ENCODE data around the gene HOXC11. TPM values are rescaled to one million over a fixed set of nuclear protein-coding genes. Genes with fewer than 3 reads are reported as not detected.
A peak's percentile ranks its signal among the peaks of the same experiment; 100 is the strongest.

HOXC11 gene
- total and polyA plus RNA-seq, 2 donors (not counting 1 experiment from before 2014, with no cell fraction given) = not detected

GRCh38 chr12:54017027-54017788 lies 44.3 kb downstream of the HOXC11 start:
- H3K9ac ChIP-seq (ENCODE audit: low read length) = peak overlapping the region; percentile 70
- TF ChIP-seq EZH2 (IDR thresholded peaks at IDR 0.05; ENCODE audit: borderline replicate concordance, insufficient read depth, low read depth, low read length, poor library complexity, severe bottlenecking) = peak; percentile 65
- no peak for TF ChIP-seq CTCF (IDR thresholded peaks at IDR 0.05)
- Mint-ChIP-seq H3K27ac (peak overlapping the region; percentile 83), H3K4me1 (peaks cover 22% of the 10 kb centered on the region), H3K4me3 (peak overlapping the region; percentile 90), H3K9me3 (ENCODE audit: insufficient read depth) (no peaks in the 10 kb centered on the region), H3K27me3 (peaks cover 65% of the 10 kb centered on the region)
- no peaks in the 10 kb centered on the region for H3K36me3 ChIP-seq (replicated peaks in 1 of 2; ENCODE audit: control extremely low read depth in 1 of 2, control insufficient read depth in 1 of 2, extremely low read depth in 1 of 2, insufficient read depth in 2 of 2, low read length in 1 of 2)
- DNase-seq (no peak), ATAC-seq (ENCODE audit: low read depth) (peak; percentile 36)
- no peaks in the 10 kb centered on the region for H4K20me1 ChIP-seq (ENCODE audit: control insufficient read depth, insufficient read depth, low read length, poor library complexity, severe bottlenecking)
- no peaks in the 10 kb centered on the region for H3K79me2 ChIP-seq (ENCODE audit: control insufficient read depth, insufficient read depth, low read length)
- peaks cover 25 to 45% of the 10 kb centered on the region in 2 donors for H3K4me1 ChIP-seq (ENCODE audit: control insufficient read depth in 2 of 2, insufficient read depth in 2 of 2, low read length in 2 of 2)
- peak overlapping the region in 4 of 5 experiments; percentile 43 to 71 (median 48) for H3K4me3 ChIP-seq (ENCODE audit: control extremely low read depth in 1 of 5, extremely low read depth in 1 of 5, insufficient read depth in 1 of 5, low read depth in 2 of 5, low read length in 4 of 5)
- WGBS (ENCODE audit: insufficient coverage) = 4% methylated on average over 21 of the region's 24 CpGs
- POLR2A ChIA-PET = interaction anchor here (0.7 to 1.5 kb wide), 7 partner anchors 11 to 797 kb away, joined by 3 to 10 read pairs (median 6); partner anchors contain the start of gene HOXC6
- intact Hi-C loops (cut with micrococcal nuclease) = no loop called here
- peak overlapping the region; percentile 82 for H2AFZ ChIP-seq (ENCODE audit: insufficient read depth, low read depth, low read length, poor library complexity, severe bottlenecking)
- no peak overlapping the region for H3K27ac ChIP-seq (ENCODE audit: low read length in 2 of 2)
- H3K27me3 ChIP-seq (replicated peaks in 1 of 4; ENCODE audit: control extremely low read depth in 1 of 4, control insufficient read depth in 3 of 4, insufficient read depth in 4 of 4, low read length in 3 of 4) = peaks cover 0 to 92% (median 72%) of the 10 kb centered on the region in 4 experiments
- H3K4me2 ChIP-seq (replicated peaks; ENCODE audit: low read depth, low read length, poor library complexity, severe bottlenecking) = peak overlapping the region; percentile 88
- H3K9me3 ChIP-seq (ENCODE audit: control extremely low read depth in 1 of 3, control insufficient read depth in 2 of 3, insufficient read depth in 1 of 3, low read length in 2 of 3) = peaks cover 0 to 45% (median 6%) of the 10 kb centered on the region in 3 donors
- CTCF ChIA-PET = interaction anchor here (0.9 to 3.9 kb wide), 13 partner anchors 8 to 191 kb away, joined by 3 to 31 read pairs (median 4); partner anchors contain the start of genes HOXC5, HOXC6 and HOXC8
